ENCODE measurements around the gene EQTN. TPM values are rescaled to one million over a fixed set of nuclear protein-coding genes. Genes with fewer than 3 reads are reported as not detected.

The EQTN gene
- total and polyA plus RNA-seq, 2 of the 13 experiments (the other 11 are each of a cell fraction or from before 2014, with no cell fraction given) = not detected

- TF ChIP-seq AHDC1 (CRISPR knock-in tag; IDR thresholded peaks at IDR 0.05; ENCODE audit: borderline replicate concordance) = no peak
- no peak for TF ChIP-seq MXD3 (CRISPR knock-in tag; IDR thresholded peaks at IDR 0.05)
- no peak for TF ChIP-seq ZBTB37 (CRISPR knock-in tag; IDR thresholded peaks at IDR 0.05)
Measured at GRCh38 chr9:27272103-27272502, 24.8 kb downstream of the EQTN start (continued).

GRCh38 chr9:27261517-27262211 lies 35.3 kb downstream of the EQTN start:
- WGBS (ENCODE audit: low lambda C conversion rate) = 2% methylated on average over 3 of the region's 4 CpGs
- no peak for FAIRE-seq
- POLR2A ChIA-PET = no interaction called here
- Histone ChIP-seq H3K4me1 (ENCODE audit: insufficient read depth, low read length) (peaks cover 13% of the 10 kb centered on the region), H2AFZ (ENCODE audit: low read length) (no peak overlapping the region), H3K27me3 (ENCODE audit: control insufficient read depth in 1 of 2, insufficient read depth in 2 of 2, low read length in 2 of 2) (no peaks in the 10 kb centered on the region; a peak in 1 of 5 replicates), H3K4me3 (replicated peaks in 1 of 3; ENCODE audit: insufficient read depth in 1 of 3, low read depth in 2 of 3, low read length in 3 of 3) (no peak overlapping the region), H3K4me2 (ENCODE audit: low read depth, low read length) (no peak overlapping the region), H3K27ac (ENCODE audit: extremely low read length, insufficient read depth, low read length) (no peak overlapping the region), H4K20me1 (ENCODE audit: insufficient read depth, low read length) (no peaks in the 10 kb centered on the region), H3K36me3 (replicated peaks in 1 of 2; ENCODE audit: control insufficient read depth in 1 of 2, insufficient read depth in 2 of 2, low read length in 2 of 2) (no peaks in the 10 kb centered on the region), H3K9ac (ENCODE audit: insufficient read depth, low read depth, low read length) (no peak overlapping the region), H3K9me3 (ENCODE audit: low read length) (no peaks in the 10 kb centered on the region), H3K79me2 (ENCODE audit: insufficient read depth, low read length) (no peaks in the 10 kb centered on the region)
- no TSS peak for BruUV-seq (replicated peaks)
- intact Hi-C loops (cut with micrococcal nuclease; ENCODE audit: unreplicated experiment) (no loop called here), in situ Hi-C loops (cut with HindIII; ENCODE audit: extremely low pct_ligation_motif_present, low pct_unique_long_range_greater_than_20kb) (no loop called here)
- DNase-seq (ENCODE audit: low spot score) = peak; percentile 58
- peak; percentile 88 for ATAC-seq
- CTCF ChIA-PET (ENCODE audit: low intra/inter-chr PET ratio, low total read pairs) = no interaction called here
- TF ChIP-seq HOXA3 (CRISPR knock-in tag; IDR thresholded peaks at IDR 0.05) = no peak
- no peak for TF ChIP-seq SOX6 (IDR thresholded peaks at IDR 0.05)
- TF ChIP-seq SOX6 (CRISPR knock-in tag; IDR thresholded peaks at IDR 0.05) = peak; percentile 31; the same call in 1 of the 2 replicates
- 0 out of 2 replicates have a peak, but pooled peaks have one; percentile 31 for TF ChIP-seq FOSL1 (CRISPR knock-in tag; IDR thresholded peaks at IDR 0.05; ENCODE audit: borderline replicate concordance)
- no peak for TF ChIP-seq AGO1 (IDR thresholded peaks at IDR 0.05; ENCODE audit: low read depth, low read length, poor library complexity, severe bottlenecking)
- 0 out of 2 replicates have a peak, but pooled peaks have one; percentile 14 for TF ChIP-seq NCOA2 (CRISPR knock-in tag; IDR thresholded peaks at IDR 0.05)
- no peak for TF ChIP-seq ZNF136 (CRISPR knock-in tag; IDR thresholded peaks at IDR 0.05; ENCODE audit: low read depth)
- TF ChIP-seq ZNF713 (CRISPR knock-in tag; IDR thresholded peaks at IDR 0.05) = no peak
- no peak for TF ChIP-seq MTERF4 (CRISPR knock-in tag; IDR thresholded peaks at IDR 0.05)
- no peak for TF ChIP-seq ELF3 (CRISPR knock-in tag; IDR thresholded peaks at IDR 0.05)

Data from HepG2 (cell line).